Measurements from ENCODE around the gene CCNG1.

GRCh38 chr5:163409384-163409783 lies 28.0 kb upstream of the CCNG1 start:
- TF ChIP-seq CTCF (conservative IDR thresholded peaks at IDR 0.05; ENCODE audit: low read length) (no peak), EZH2phosphoT487 (IDR thresholded peaks at IDR 0.05; ENCODE audit: borderline replicate concordance) (no peak)

All from Loucy (cell line).